GM04503 (cell line): ENCODE results near the gene ATG7.
"Not testable (repeated sequence)": the region's sequence is repeated elsewhere in the genome, so short reads cannot be mapped to it uniquely, and the experiment has no call there.

Experiments
- DNase-seq: peaks from one replicate; pipeline ENCODE4 v3.0.0-alpha.2; 2012; ENCODE audit warnings: low read depth

The ATG7 gene

GRCh38 chr3:11465744-11466616, 193.8 kb downstream of the ATG7 start:
- peak; percentile 89 for DNase-seq

GRCh38 chr3:11467875-11468274, 195.7 kb downstream of the ATG7 start:
- no peak for DNase-seq

- no peak for DNase-seq
Observed at GRCh38 chr3:11470031-11470853, 198.0 kb downstream of the ATG7 start.

- DNase-seq, result no peak
Observed at GRCh38 chr3:11475324-11475723, 203.1 kb downstream of the ATG7 start.

GRCh38 chr3:11476735-11477144, 204.5 kb downstream of the ATG7 start:
- no peak for DNase-seq

GRCh38 chr3:11477407-11477911, 205.3 kb downstream of the ATG7 start:
- DNase-seq, result peak; percentile 37

GRCh38 chr3:11478167-11478566, 206.0 kb downstream of the ATG7 start:
- no peak for DNase-seq

GRCh38 chr3:11479221-11479620, 207.0 kb downstream of the ATG7 start:
- DNase-seq, result no peak

GRCh38 chr3:11480663-11481298, 208.6 kb downstream of the ATG7 start:
- no peak for DNase-seq

- DNase-seq, result no peak
Observed at GRCh38 chr3:11481556-11481955, 209.4 kb downstream of the ATG7 start.

GRCh38 chr3:11482021-11482420, 209.8 kb downstream of the ATG7 start:
- no peak for DNase-seq

- not testable (repeated sequence) for DNase-seq
Observed at GRCh38 chr3:11488356-11488755, 216.2 kb downstream of the ATG7 start.

GRCh38 chr3:11494131-11494916, 222.1 kb downstream of the ATG7 start:
- DNase-seq, result no peak

GRCh38 chr3:11495948-11496557, 223.9 kb downstream of the ATG7 start:
- no peak for DNase-seq

GRCh38 chr3:11498177-11498576, 226.0 kb downstream of the ATG7 start:
- no peak for DNase-seq

GRCh38 chr3:11498646-11499045, 226.4 kb downstream of the ATG7 start:
- no peak for DNase-seq

- peak; percentile 87 for DNase-seq
Observed at GRCh38 chr3:11499144-11499543, 226.9 kb downstream of the ATG7 start.

GRCh38 chr3:11502413-11502812, 230.2 kb downstream of the ATG7 start:
- DNase-seq, result not testable (repeated sequence)

GRCh38 chr3:11507719-11508118, 235.5 kb downstream of the ATG7 start:
- no peak for DNase-seq

GRCh38 chr3:11508346-11509172, 236.4 kb downstream of the ATG7 start:
- DNase-seq, result no peak
